Glutamatergic neuron (in vitro differentiated cells): ENCODE measurements around the gene SCRG1. TPM values are rescaled to one million over a fixed set of nuclear protein-coding genes. Genes with fewer than 3 reads are reported as not detected.

Experiments
- DNase-seq: peaks from one replicate; pipeline ENCODE4 v3.0.0; 2022
- H3K27ac Mint-ChIP-seq: one replicate; pipeline ENCODE4 v1.8.0; 2020; ENCODE audit warnings: mild to moderate bottlenecking, mixed read lengths, inconsistent platforms; ENCODE audit not compliant: unreplicated experiment
- H3K27me3 Mint-ChIP-seq: one replicate; pipeline ENCODE4 v1.8.0; 2020; ENCODE audit warnings: mild to moderate bottlenecking, moderate library complexity, mixed read lengths, inconsistent platforms; ENCODE audit not compliant: unreplicated experiment
- H3K36me3 Mint-ChIP-seq: one replicate; pipeline ENCODE4 v1.8.0; 2020; ENCODE audit warnings: mild to moderate bottlenecking, mixed read lengths, inconsistent platforms; ENCODE audit not compliant: unreplicated experiment
- H3K4me1 Mint-ChIP-seq: one replicate; pipeline ENCODE4 v1.8.0; 2020; ENCODE audit warnings: mild to moderate bottlenecking, low read depth, mixed read lengths, inconsistent platforms; ENCODE audit not compliant: unreplicated experiment
- H3K4me3 Mint-ChIP-seq: one replicate; pipeline ENCODE4 v1.8.0; 2020; ENCODE audit warnings: mild to moderate bottlenecking, mixed read lengths, inconsistent platforms; ENCODE audit not compliant: unreplicated experiment
- H3K9me3 Mint-ChIP-seq: one replicate; pipeline ENCODE4 v1.8.0; 2020; ENCODE audit warnings: mild to moderate bottlenecking, moderate library complexity, mixed read lengths, inconsistent platforms; ENCODE audit not compliant: unreplicated experiment
- total RNA-seq: library from RNA; stranded (reverse); fragmentation: NEBNext Ultra II Directional; extraction: Animal tissue kit (Norgen Biotek cat#: 25700); gene quantifications from one replicate; pipeline ENCODE4 v1.2.1, GENCODE V29; 2021; ENCODE audit not compliant: unreplicated experiment
- TF ChIP-seq, protein P1 (sequence below): fragments of 200-600 bp; sonication (generic); IDR thresholded peaks from one replicate; pipeline ENCODE4 v1.5.0; 2021; ENCODE audit not compliant: partially characterized antibody, unreplicated experiment

The SCRG1 gene
- total RNA-seq, 1 donor from 2014 or later: not detected

DNA sequence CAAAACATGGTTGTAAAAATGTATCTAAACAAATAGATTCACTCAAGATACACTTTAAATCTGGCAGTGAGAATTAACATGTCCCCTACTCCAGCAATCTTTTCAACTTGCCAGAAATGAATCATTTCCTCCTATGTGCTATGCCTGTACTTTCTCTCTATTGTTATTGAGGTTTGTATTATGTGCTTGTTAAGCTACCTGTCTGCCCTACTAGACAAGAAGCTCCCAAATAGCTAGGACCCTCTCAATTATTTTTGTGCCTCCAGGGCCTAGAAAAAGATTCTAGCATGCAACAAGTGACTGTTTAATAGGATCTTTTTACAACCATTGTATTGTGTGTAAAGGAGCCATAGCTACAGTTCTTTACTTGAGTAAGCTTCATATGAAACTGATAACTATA is 31.6 kb downstream of the SCRG1 start:
- Mint-ChIP-seq H3K36me3 (no peaks in the 10 kb centered on the region), H3K9me3 (peaks cover 21% of the 10 kb centered on the region), H3K27me3 (peaks cover 8% of the 10 kb centered on the region), H3K4me1 (no peaks in the 10 kb centered on the region), H3K27ac (no peak overlapping the region), H3K4me3 (no peak overlapping the region)
- no peak for DNase-seq
- TF ChIP-seq, protein P1, sequence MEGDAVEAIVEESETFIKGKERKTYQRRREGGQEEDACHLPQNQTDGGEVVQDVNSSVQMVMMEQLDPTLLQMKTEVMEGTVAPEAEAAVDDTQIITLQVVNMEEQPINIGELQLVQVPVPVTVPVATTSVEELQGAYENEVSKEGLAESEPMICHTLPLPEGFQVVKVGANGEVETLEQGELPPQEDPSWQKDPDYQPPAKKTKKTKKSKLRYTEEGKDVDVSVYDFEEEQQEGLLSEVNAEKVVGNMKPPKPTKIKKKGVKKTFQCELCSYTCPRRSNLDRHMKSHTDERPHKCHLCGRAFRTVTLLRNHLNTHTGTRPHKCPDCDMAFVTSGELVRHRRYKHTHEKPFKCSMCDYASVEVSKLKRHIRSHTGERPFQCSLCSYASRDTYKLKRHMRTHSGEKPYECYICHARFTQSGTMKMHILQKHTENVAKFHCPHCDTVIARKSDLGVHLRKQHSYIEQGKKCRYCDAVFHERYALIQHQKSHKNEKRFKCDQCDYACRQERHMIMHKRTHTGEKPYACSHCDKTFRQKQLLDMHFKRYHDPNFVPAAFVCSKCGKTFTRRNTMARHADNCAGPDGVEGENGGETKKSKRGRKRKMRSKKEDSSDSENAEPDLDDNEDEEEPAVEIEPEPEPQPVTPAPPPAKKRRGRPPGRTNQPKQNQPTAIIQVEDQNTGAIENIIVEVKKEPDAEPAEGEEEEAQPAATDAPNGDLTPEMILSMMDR: no peak

DNA sequence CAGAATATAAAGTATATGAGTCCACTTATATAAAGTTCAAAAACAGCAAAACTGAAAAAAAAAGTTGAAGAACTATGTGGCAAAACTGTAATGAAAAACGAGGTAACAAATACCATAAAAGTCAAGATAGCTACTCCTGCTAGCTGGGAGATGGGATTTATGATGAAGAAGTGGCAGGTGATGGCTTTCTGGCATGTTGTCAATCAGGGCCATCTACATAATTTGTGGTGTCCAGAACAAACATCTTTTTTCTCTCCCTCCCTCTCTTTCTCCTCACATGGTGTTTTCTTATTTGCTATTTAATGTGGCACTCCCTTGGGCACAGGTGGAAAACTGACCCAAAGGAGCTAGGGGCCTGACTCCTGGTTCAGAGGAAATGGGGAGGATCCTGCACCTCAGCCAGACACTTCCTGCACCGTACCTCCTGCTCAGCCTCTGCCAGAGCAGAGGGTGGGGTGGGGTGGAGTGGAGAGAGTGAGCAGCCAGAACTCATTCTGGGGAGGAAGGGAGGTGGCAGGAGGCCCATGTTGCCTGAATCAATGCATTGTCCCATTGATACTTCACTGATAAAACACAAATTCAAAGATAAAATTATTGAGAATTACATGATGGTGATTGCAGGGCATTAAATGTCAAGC is 33.4 kb downstream of the SCRG1 start:
- DNase-seq: no peak
- peaks cover 11% of the 10 kb centered on the region for H3K9me3 Mint-ChIP-seq
- no peaks in the 10 kb centered on the region for H3K36me3 Mint-ChIP-seq
- H3K4me1 Mint-ChIP-seq: no peaks in the 10 kb centered on the region
- H3K27me3 Mint-ChIP-seq: peaks cover 3% of the 10 kb centered on the region
- no peak overlapping the region for H3K27ac Mint-ChIP-seq
- TF ChIP-seq, protein P1: no peak
- H3K4me3 Mint-ChIP-seq: no peak overlapping the region

DNA sequence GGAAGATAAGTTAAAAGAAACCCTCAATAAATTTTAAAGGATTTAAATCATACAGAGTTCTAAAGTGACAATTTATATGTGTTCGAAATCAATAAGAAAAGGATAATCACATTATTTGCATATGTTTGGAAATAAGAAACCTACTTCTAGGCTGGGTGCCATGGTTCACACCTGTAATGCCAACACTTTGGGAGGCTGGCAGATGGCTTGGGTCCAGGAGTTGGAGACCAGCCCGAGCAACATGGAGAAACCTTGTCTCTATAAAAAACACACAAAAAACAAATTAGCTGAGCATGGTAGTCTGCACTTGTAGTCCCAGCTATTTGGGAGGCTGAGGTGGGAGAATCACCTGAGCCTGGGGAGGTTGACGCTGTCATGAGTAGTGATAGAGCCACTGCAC is 36.2 kb downstream of the SCRG1 start:
- no peak for DNase-seq
- Mint-ChIP-seq H3K27me3 (no peaks in the 10 kb centered on the region), H3K36me3 (no peaks in the 10 kb centered on the region), H3K9me3 (no peaks in the 10 kb centered on the region), H3K27ac (no peak overlapping the region), H3K4me3 (no peak overlapping the region), H3K4me1 (no peaks in the 10 kb centered on the region)
- TF ChIP-seq, protein P1: no peak

DNA sequence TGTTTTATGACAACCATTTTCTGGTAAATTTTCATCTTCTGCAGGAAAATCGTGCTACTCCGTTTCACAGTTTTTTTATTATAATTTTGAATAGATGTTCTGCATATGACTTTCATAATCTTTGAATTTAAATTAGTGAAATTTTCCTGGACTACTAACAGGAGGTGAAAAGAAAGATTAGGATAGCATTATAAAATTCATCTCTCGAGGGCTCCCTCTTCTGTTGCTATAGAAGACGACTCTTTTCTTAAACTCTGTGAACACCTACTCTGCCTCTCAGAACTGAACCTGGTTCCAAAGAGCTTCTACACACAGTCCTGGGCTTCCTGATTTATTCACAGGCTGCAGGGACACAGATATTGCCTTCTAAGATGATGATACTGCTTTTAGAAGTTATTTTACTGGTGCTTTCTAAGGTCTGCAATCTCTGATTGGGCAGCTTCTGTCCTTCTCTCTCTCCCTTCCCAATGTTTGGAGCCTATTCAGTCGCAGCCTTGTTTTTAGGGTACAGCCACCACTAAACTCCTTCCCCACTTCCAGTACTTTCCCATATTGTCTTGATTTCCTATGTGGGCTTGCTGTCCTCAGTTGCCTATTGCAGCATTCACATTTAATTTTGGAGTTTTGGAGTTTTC is 38.2 kb downstream of the SCRG1 start:
- TF ChIP-seq, protein P1: no peak
- no peak overlapping the region for H3K4me3 Mint-ChIP-seq
- DNase-seq: no peak
- no peaks in the 10 kb centered on the region for H3K4me1 Mint-ChIP-seq
- no peaks in the 10 kb centered on the region for H3K27me3 Mint-ChIP-seq
- no peak overlapping the region for H3K27ac Mint-ChIP-seq
- H3K36me3 Mint-ChIP-seq: no peaks in the 10 kb centered on the region
- H3K9me3 Mint-ChIP-seq: no peaks in the 10 kb centered on the region

DNA sequence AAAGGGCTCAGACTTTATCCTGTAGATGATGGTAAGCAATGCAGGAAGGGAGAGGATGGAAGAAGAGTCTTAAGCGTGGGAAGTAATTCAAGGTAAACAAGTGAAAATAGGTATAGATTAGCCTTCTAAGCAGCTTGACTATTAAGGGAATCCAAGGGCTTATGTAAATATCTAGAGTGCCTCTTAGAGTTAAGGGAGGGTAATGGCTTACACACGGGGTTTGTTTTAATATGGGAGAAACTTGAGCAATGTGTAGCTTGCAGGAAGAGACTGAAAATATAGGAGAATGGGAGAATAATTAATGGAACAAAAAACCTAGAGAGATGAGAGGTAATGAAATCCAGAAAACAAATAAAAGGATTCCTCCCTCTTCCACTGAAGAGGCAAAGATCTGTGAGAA is 41.0 kb downstream of the SCRG1 start:
- no peaks in the 10 kb centered on the region for H3K27me3 Mint-ChIP-seq
- H3K4me1 Mint-ChIP-seq: no peaks in the 10 kb centered on the region
- H3K4me3 Mint-ChIP-seq: no peak overlapping the region
- no peak overlapping the region for H3K27ac Mint-ChIP-seq
- TF ChIP-seq, protein P1: no peak
- H3K9me3 Mint-ChIP-seq: no peaks in the 10 kb centered on the region
- no peaks in the 10 kb centered on the region for H3K36me3 Mint-ChIP-seq
- no peak for DNase-seq
